Measurements from ENCODE around the gene CHD2. TPM values are rescaled to one million over a fixed set of nuclear protein-coding genes. Genes with fewer than 3 reads are reported as not detected.

Gene CHD2
- total RNA-seq, 2 donors from 2014 or later: 76.3 to 137 TPM

DNA sequence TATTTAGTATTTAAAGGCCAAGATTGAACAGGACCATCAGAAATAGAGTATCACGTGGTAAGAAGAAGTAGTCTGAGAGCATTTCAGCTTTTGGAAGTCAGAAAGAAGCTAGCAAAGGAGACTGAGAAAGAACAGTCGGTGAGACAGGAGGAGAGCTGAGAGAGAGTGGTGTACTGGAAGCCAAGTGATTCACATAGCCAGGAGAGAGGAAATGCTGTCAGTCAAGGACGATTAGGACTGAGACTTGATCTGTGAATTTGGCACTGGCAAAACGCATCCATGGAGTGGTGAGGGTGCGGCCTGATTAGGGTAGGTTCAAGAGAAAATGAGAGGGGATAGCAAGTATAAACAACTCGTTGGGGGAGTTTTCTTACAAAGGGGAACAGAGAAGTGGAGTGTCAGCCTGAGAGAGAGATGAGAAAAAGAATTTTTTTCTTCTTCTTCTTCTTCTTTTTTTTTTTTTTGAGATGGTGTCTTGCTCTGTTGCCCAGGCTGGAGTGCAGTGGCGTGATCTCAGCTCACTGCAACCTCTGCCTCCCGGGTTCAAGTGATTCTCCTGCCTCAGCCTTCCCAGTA lies 44.9 kb downstream of the CHD2 start:
- Histone ChIP-seq H3K27ac (no peak overlapping the region), H3K27me3 (replicated peaks; ENCODE audit: insufficient read depth) (no peaks in the 10 kb centered on the region), H3K36me3 (peaks cover 40 to 41% of the 10 kb centered on the region in 2 donors), H3K9me3 (no peaks in the 10 kb centered on the region), H3K4me1 (replicated peaks) (no peaks in the 10 kb centered on the region), H3K4me3 (no peak overlapping the region)
- no peak for DNase-seq (ENCODE audit: low spot score)
- 88% methylated on average over 8 of the region's 8 CpGs for WGBS
- intact Hi-C loops (cut with DNase I): no loop called here
- TF ChIP-seq CTCF (IDR thresholded peaks at IDR 0.05): no peak
- TF ChIP-seq POLR2AphosphoS5 (IDR thresholded peaks at IDR 0.05): no peak
- no peak for TF ChIP-seq POLR2A (IDR thresholded peaks at IDR 0.05)

GRCh38 chr15:92947071-92947730 lies 47.1 kb downstream of the CHD2 start:
- WGBS: 95% methylated on average over 5 of the region's 5 CpGs
- no peak for DNase-seq (ENCODE audit: low spot score)
- Histone ChIP-seq H3K4me3 (no peak overlapping the region), H3K9me3 (no peaks in the 10 kb centered on the region), H3K36me3 (peaks cover 40 to 45% of the 10 kb centered on the region in 2 donors), H3K27ac (no peak overlapping the region), H3K4me1 (replicated peaks) (no peaks in the 10 kb centered on the region), H3K27me3 (replicated peaks; ENCODE audit: insufficient read depth) (no peaks in the 10 kb centered on the region)
- TF ChIP-seq POLR2AphosphoS5 (IDR thresholded peaks at IDR 0.05): no peak
- TF ChIP-seq CTCF (IDR thresholded peaks at IDR 0.05): no peak
- no peak for TF ChIP-seq POLR2A (IDR thresholded peaks at IDR 0.05)
- intact Hi-C loops (cut with DNase I): no loop called here

GRCh38 chr15:92949604-92950249 lies 49.6 kb downstream of the CHD2 start:
- no peak for DNase-seq (ENCODE audit: low spot score)
- Histone ChIP-seq H3K27ac (no peak overlapping the region), H3K9me3 (no peaks in the 10 kb centered on the region), H3K4me3 (no peak overlapping the region), H3K4me1 (replicated peaks) (no peaks in the 10 kb centered on the region), H3K27me3 (replicated peaks; ENCODE audit: insufficient read depth) (no peaks in the 10 kb centered on the region), H3K36me3 (peaks cover 27 to 45% of the 10 kb centered on the region in 2 donors)
- TF ChIP-seq POLR2AphosphoS5 (IDR thresholded peaks at IDR 0.05) (no peak), POLR2A (IDR thresholded peaks at IDR 0.05) (no peak), CTCF (IDR thresholded peaks at IDR 0.05) (no peak)
- intact Hi-C loops (cut with DNase I): no loop called here
- 95% methylated on average over 10 of the region's 10 CpGs for WGBS

DNA sequence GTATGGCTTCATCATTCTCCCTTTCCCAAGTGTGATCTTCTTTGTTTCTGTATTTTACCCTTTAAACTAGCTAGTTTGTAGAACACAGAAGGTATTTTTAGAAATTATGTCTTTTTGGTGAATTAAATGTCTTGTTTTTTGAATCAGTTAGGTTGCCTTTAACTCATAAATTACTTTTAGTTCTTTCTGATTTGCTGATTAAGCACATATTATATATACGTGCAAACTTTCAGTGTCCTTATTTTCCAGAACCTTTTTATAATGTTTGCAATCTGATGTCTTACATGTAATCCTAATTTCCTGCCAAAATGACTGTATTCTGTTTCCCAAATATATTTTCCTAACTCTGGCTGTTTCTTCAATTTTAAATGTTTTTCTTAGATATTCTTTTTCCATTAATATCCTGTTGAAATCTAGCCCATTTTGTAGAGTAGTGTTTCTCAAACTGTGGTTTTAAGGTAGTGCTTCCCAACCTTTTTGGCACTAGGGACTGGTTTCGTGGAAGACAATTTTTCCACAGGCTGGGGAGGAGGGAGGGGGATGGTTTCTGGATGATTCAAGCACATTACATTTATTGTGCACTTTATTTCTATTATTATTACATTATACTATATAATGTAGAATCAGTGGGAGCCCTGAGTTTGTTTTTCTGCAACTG lies 51.8 kb downstream of the CHD2 start:
- WGBS: 65% methylated on average over 2 of the region's 2 CpGs
- H3K9me3 ChIP-seq: no peaks in the 10 kb centered on the region
- no peak overlapping the region for H3K27ac ChIP-seq
- no peak for DNase-seq (ENCODE audit: low spot score)
- TF ChIP-seq CTCF (IDR thresholded peaks at IDR 0.05) (no peak), POLR2AphosphoS5 (IDR thresholded peaks at IDR 0.05) (no peak), POLR2A (IDR thresholded peaks at IDR 0.05) (no peak)
- H3K4me1 ChIP-seq (replicated peaks): no peaks in the 10 kb centered on the region
- intact Hi-C loops (cut with DNase I): no loop called here
- H3K4me3 ChIP-seq: no peak overlapping the region
- peaks cover 12 to 39% of the 10 kb centered on the region in 2 donors for H3K36me3 ChIP-seq
- H3K27me3 ChIP-seq (replicated peaks; ENCODE audit: insufficient read depth): no peaks in the 10 kb centered on the region
